NCI-H1436 treated with DMSO at 0.1 percent for 48 hours (cell line): ENCODE results near the gene PCDHGA9.
"Not testable (repeated sequence)": the region's sequence is repeated elsewhere in the genome, so short reads cannot be mapped to it uniquely, and the experiment has no call there.

Source experiments
- DNase-seq: peaks from one replicate; lab custom pipeline; 2025; lab: John Stamatoyannopoulos, UW

PCDHGA9 gene

DNA sequence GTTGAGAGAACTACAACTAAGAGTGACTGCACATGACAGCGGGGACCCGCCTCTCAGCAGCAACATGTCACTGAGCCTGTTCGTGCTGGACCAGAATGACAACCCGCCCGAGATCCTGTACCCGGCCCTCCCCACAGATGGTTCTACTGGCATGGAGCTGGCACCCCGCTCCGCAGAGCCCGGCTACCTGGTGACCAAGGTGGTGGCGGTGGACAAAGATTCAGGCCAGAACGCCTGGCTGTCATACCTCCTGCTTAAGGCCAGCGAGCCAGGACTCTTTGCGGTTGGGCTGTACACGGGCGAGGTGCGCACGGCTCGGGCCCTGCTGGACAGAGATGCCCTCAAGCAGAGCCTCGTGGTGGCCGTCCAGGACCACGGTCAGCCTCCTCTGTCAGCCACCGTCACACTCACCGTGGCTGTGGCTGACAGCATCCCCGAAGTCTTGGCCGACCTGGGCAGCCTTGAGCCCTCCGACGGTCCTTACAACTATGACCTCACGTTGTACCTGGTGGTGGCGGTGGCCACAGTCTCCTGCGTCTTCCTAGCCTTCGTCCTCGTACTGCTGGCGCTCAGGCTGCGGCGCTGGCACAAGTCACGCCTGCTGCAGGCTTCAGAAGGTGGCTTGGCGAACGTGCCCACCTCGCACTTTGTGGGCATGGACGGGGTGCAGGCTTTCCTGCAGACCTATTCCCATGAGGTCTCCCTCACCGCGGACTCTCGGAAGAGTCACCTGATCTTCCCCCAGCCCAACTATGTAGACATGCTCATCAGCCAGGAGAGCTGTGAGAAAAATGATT is 17.9 kb upstream of the PCDHGA9 start:
- no peak for DNase-seq

DNA sequence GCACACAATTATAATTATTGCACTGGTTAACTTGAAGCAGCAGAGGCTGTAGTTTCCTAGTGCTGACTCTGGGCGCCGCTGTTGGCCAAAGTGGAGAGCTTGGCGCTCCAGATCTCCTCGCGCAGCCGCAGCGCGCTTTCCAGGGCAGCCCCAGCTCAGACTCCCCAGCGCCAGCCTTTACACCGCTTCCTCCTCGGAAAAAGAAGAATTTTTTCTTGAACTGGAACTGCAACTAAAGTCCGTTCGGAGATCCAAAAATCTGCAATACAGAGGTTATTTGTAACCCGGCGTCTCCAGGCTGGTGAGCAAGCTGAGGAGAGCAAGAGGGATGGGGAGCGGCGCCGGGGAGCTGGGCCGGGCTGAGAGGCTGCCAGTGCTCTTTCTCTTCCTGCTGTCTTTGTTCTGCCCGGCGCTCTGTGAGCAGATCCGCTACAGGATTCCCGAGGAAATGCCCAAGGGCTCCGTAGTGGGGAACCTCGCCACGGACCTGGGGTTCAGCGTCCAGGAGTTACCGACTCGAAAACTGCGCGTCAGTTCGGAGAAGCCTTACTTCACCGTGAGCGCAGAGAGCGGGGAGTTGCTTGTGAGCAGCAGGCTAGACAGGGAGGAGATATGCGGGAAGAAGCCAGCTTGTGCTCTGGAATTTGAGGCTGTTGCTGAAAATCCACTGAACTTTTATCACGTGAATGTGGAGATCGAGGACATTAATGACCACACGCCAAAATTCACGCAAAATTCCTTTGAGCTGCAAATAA is 14.8 kb upstream of the PCDHGA9 start, which contains the start of gene PCDHGB4:
Gene PCDHGB4 (plus strand): TSS at position 142 of the 755 bp plus-strand sequence. CDS start 187 bp downstream, at position 329.
- not testable (repeated sequence) for DNase-seq

GRCh38 chr5:141388661-141389060 is 13.9 kb upstream of the PCDHGA9 start:
- DNase-seq: no peak

DNA sequence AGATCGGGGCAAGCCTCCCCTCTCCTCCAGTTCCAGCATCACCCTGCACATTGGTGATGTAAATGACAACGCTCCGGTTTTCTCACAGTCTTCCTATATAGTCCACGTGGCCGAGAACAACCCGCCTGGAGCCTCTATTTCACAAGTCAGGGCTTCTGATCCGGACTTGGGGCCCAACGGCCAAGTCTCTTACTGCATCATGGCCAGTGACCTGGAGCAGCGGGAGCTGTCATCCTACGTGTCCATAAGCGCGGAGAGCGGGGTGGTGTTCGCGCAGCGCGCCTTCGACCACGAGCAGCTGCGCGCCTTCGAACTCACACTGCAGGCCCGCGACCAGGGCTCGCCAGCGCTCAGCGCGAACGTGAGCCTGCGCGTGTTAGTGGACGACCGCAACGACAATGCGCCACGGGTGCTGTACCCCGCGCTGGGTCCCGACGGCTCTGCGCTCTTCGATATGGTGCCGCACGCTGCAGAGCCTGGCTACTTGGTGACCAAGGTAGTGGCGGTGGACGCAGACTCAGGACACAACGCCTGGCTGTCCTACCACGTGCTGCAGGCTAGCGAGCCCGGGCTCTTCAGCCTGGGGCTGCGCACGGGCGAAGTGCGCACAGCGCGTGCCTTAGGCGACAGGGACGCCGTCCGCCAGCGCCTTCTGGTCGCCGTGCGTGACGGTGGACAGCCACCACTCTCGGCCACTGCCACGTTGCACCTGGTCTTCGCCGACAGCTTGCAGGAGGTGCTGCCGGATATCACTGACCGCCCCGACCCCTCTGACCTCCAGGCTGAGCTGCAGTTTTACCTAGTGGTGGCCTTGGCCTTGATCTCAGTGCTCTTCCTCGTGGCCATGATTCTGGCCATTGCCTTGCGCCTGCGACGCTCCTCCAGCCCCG is 13.2 kb upstream of the PCDHGA9 start:
- no peak for DNase-seq

DNA sequence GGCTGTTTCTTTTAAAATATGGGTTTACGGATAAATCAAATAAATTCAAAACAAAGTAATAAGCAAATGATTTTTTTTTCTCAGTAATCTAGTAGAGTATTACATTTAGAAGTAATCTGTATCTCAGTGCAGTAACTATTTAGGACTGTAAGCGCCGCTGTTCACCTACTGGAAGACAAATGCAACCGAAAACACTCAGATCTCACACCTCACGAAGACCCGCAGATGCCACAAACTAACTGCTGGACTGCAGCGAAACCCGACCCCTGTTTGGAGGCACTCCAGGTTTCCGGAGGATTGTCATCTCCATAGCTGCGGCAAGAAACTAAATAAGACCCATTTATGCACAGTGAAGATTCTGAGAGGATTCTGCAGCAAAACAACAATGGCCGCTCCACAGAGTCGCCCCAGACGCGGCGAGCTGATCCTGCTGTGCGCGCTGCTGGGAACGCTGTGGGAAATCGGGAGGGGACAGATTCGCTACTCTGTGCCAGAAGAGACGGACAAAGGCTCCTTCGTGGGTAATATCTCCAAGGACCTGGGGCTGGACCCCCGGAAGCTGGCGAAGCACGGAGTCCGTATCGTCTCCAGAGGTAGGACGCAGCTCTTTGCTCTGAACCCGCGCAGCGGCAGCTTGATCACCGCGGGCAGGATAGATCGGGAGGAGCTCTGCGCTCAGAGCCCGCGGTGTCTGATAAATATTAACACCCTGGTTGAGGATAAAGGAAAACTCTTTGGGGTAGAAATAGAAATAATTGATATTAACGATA is 10.0 kb upstream of the PCDHGA9 start, which contains the start of gene PCDHGA8:
Gene PCDHGA8 (plus strand): TSS at position 205 of the 770 bp plus-strand sequence. CDS start 181 bp downstream, at position 386.
- DNase-seq: no peak

- no peak for DNase-seq
Measured at GRCh38 chr5:141393267-141393666, 9.3 kb upstream of the PCDHGA9 start.

DNA sequence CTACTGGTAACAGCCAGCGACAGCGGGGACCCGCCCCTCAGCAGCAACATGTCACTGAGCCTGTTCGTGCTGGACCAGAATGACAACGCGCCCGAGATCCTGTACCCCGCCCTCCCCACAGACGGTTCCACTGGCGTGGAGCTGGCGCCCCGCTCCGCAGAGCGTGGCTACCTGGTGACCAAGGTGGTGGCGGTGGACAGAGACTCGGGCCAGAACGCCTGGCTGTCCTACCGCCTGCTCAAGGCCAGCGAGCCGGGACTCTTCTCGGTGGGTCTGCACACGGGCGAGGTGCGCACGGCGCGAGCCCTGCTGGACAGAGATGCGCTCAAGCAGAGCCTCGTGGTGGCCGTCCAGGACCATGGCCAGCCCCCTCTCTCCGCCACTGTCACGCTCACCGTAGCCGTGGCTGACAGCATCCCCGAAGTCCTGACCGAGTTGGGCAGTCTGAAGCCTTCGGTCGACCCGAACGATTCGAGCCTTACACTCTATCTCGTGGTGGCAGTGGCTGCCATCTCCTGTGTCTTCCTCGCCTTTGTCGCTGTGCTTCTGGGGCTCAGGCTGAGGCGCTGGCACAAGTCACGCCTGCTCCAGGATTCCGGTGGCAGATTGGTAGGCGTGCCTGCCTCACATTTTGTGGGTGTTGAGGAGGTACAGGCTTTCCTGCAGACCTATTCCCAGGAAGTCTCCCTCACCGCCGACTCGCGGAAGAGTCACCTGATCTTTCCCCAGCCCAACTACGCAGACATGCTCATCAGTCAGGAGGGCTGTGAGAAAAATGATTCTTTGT is 8.0 kb upstream of the PCDHGA9 start:
- DNase-seq: not testable (repeated sequence)

DNA sequence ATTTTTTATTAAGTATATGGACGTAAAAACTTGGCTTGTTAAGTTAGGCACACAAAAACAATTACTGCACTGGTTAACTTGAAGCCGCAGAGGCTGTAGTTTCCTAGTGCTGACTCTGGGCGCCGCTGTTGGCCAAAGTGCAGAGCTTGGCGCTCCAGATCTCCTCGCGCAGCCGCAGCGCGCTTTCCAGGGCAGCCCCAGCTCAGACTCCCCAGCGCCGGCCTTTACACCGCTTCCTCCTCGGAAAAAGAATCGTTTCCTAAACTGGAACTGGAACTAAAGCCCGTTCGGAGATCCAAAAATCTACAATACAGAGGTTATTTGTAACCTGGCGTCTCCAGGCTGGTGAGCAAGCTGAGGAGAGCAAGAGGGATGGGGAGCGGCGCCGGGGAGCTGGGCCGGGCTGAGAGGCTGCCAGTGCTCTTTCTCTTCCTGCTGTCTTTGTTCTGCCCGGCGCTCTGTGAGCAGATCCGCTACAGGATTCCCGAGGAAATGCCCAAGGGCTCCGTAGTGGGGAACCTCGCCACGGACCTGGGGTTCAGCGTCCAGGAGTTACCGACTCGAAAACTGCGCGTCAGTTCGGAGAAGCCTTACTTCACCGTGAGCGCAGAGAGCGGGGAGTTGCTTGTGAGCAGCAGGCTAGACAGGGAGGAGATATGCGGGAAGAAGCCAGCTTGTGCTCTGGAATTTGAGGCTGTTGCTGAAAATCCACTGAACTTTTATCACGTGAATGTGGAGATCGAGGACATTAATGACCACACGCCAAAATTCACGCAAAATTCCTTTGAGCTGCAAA is 4.6 kb upstream of the PCDHGA9 start, which contains the start of gene PCDHGB5:
Gene PCDHGB5 (plus strand): TSS at position 192 of the 796 bp plus-strand sequence. CDS start 181 bp downstream, at position 373.
- DNase-seq: not testable (repeated sequence)

- DNase-seq: no peak
Measured at GRCh38 chr5:141398608-141399007, 4.0 kb upstream of the PCDHGA9 start.

GRCh38 chr5:141399555-141400258 is 2.9 kb upstream of the PCDHGA9 start:
- no peak for DNase-seq

- no peak for DNase-seq
Measured at GRCh38 chr5:141403387-141403786, 809 bp downstream of the PCDHGA9 start.

DNA sequence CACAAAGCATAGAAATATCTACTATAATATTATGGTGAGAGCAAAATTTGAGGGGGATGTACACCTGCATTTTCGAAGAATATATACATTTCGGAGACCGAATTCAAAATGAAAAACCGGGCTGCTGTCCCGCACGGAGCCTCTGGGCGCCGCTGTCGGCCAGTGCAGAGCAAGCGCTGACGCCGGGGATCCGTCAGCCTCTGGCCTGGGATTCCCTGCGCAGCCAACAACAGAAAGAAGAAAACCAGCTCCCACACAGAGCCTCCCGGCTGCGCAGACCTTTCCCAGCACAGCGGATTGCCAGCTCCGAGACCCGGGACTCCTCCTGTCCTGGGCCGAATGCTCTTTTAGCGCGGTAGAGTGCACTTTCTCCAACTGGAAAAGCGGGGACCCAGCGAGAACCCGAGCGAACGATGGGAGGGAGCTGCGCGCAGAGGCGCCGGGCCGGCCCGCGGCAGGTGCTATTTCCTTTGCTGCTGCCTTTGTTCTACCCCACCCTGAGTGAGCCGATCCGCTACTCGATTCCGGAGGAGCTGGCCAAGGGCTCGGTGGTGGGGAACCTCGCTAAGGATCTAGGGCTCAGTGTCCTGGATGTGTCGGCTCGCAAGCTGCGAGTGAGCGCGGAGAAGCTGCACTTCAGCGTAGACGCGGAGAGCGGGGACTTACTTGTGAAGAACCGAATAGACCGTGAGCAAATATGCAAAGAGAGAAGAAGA is 5.4 kb downstream of the PCDHGA9 start, which contains the start of gene PCDHGB6:
Gene PCDHGB6 (plus strand): TSS at position 232 of the 716 bp plus-strand sequence. CDS start 182 bp downstream, at position 414.
- not testable (repeated sequence) for DNase-seq

DNA sequence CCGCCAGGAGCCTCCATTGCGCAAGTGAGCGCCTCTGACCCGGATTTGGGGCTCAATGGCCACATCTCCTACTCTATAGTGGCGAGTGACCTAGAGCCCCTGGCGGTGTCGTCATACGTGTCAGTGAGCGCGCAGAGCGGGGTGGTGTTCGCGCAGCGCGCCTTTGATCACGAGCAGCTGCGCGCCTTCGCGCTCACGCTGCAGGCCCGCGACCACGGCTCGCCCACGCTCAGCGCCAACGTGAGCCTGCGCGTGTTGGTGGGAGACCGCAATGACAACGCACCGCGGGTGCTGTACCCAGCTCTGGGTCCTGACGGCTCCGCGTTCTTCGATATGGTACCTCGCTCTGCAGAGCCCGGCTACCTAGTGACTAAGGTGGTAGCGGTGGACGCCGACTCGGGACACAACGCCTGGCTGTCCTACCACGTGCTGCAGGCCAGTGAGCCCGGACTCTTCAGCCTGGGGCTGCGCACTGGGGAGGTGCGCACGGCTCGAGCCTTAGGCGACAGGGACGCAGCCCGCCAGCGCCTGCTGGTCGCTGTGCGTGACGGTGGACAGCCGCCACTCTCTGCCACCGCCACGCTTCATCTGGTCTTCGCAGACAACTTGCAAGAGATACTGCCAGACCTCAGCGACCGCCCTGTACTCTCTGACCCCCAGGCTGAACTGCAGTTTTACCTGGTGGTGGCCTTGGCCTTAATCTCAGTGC is 7.2 kb downstream of the PCDHGA9 start:
- DNase-seq: no peak

GRCh38 chr5:141411575-141411974 is 9.0 kb downstream of the PCDHGA9 start:
- DNase-seq: no peak

- DNase-seq: no peak
Measured at GRCh38 chr5:141412854-141413539, 10.4 kb downstream of the PCDHGA9 start, which contains the start of gene PCDHGA10. Gene PCDHGA10 (plus strand): TSS chr5:141412987. CDS start chr5:141413176, 189 bp downstream.

DNA sequence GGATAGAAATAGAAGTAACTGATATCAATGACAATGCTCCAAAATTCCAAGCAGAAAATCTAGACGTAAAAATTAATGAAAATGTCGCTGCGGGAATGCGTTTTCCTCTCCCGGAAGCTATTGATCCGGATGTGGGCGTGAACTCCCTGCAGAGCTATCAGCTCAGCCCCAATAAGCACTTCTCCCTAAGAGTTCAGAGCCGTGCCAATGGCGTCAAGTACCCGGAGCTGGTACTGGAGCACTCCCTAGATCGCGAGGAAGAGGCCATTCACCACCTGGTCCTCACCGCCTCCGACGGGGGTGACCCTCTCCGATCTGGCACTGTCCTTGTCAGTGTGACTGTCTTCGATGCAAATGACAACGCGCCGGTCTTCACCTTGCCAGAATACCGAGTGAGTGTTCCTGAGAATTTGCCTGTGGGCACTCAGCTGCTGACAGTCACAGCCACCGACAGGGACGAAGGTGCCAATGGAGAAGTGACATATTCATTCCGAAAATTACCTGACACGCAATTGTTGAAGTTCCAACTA is 11.0 kb downstream of the PCDHGA9 start:
- no peak for DNase-seq
